ENCODE results near the gene NPPB.

GRCh38 chr1:11903210-11903609 is 44.5 kb upstream of the NPPB start:
- TF ChIP-seq CTCF (conservative IDR thresholded peaks at IDR 0.05), result no peak
- TF ChIP-seq ZFX (IDR thresholded peaks at IDR 0.05), result no peak
